Measurements from ENCODE around the gene WDR7. TPM values are rescaled to one million over a fixed set of nuclear protein-coding genes. Genes with fewer than 3 reads are reported as not detected.

Gene WDR7
- total RNA-seq, 1 experiment from 2014 or later = 7.3 TPM

GRCh38 chr18:56936457-56936856, 285.3 kb downstream of the WDR7 start:
- no peak for DNase-seq (ENCODE audit: low spot score)

GRCh38 chr18:56937874-56938430, 286.8 kb downstream of the WDR7 start:
- no peak for DNase-seq (ENCODE audit: low spot score)

GRCh38 chr18:56945171-56946083, 294.3 kb downstream of the WDR7 start:
- no peak for DNase-seq (ENCODE audit: low spot score)

- DNase-seq (ENCODE audit: low spot score) = no peak
These were observed 296.1 kb downstream of the WDR7 start for GRCh38 chr18:56947236-56947635.

GRCh38 chr18:56952026-56952425, 300.9 kb downstream of the WDR7 start:
- no peak for DNase-seq (ENCODE audit: low spot score)

- no peak for DNase-seq (ENCODE audit: low spot score)
These were observed 302.5 kb downstream of the WDR7 start for GRCh38 chr18:56953428-56954198.

GRCh38 chr18:56955490-56955889, 304.3 kb downstream of the WDR7 start:
- DNase-seq (ENCODE audit: low spot score) = no peak

GRCh38 chr18:56959120-56959519, 308.0 kb downstream of the WDR7 start:
- no peak for DNase-seq (ENCODE audit: low spot score)

GRCh38 chr18:56962322-56962721, 311.2 kb downstream of the WDR7 start:
- DNase-seq (ENCODE audit: low spot score) = no peak

- DNase-seq (ENCODE audit: low spot score) = no peak
These were observed 315.9 kb downstream of the WDR7 start for GRCh38 chr18:56967035-56967434.

- no peak for DNase-seq (ENCODE audit: low spot score)
These were observed 322.3 kb downstream of the WDR7 start for GRCh38 chr18:56973487-56973886.

- no peak for DNase-seq (ENCODE audit: low spot score)
These were observed 323.0 kb downstream of the WDR7 start for GRCh38 chr18:56974141-56974540.

GRCh38 chr18:56975276-56975675, 324.1 kb downstream of the WDR7 start:
- no peak for DNase-seq (ENCODE audit: low spot score)

- DNase-seq (ENCODE audit: low spot score) = no peak
These were observed 326.1 kb downstream of the WDR7 start for GRCh38 chr18:56977309-56977708.

GRCh38 chr18:56977771-56978170, 326.6 kb downstream of the WDR7 start:
- no peak for DNase-seq (ENCODE audit: low spot score)

- no peak for DNase-seq (ENCODE audit: low spot score)
These were observed 329.0 kb downstream of the WDR7 start for GRCh38 chr18:56980151-56980550.

GRCh38 chr18:56982766-56983165, 331.6 kb downstream of the WDR7 start:
- DNase-seq (ENCODE audit: low spot score) = no peak

GRCh38 chr18:56983275-56983992, 332.3 kb downstream of the WDR7 start:
- DNase-seq (ENCODE audit: low spot score) = no peak

- no peak for DNase-seq (ENCODE audit: low spot score)
These were observed 333.6 kb downstream of the WDR7 start for GRCh38 chr18:56984731-56985130.

GRCh38 chr18:56986829-56987228, 335.7 kb downstream of the WDR7 start:
- no peak for DNase-seq (ENCODE audit: low spot score)

- no peak for DNase-seq (ENCODE audit: low spot score)
These were observed 336.1 kb downstream of the WDR7 start for GRCh38 chr18:56987236-56987635.

GRCh38 chr18:56988022-56988421, 336.9 kb downstream of the WDR7 start:
- DNase-seq (ENCODE audit: low spot score) = no peak
